M059J (cell line): ENCODE results near the gene CHD6. TPM values are rescaled to one million over a fixed set of nuclear protein-coding genes. Genes with fewer than 3 reads are reported as not detected.

Experiments used
- DNase-seq: peaks from one replicate; pipeline ENCODE4 v3.0.0-alpha.2; 2012; ENCODE audit warnings: low read depth
- total RNA-seq: library from RNA; depleted of rRNA; stranded (reverse); fragments of >200 nt; shearing (Covaris generic); gene quantifications from 2 replicates; pipeline ENCODE4 v1.2.3, GENCODE V29; 2014

CHD6 gene
- total RNA-seq, 1 experiment from 2014 or later: 25.6 TPM

- no peak for DNase-seq
Observed at GRCh38 chr20:41432746-41433145, 185.4 kb downstream of the CHD6 start.

GRCh38 chr20:41428285-41428684, 189.9 kb downstream of the CHD6 start:
- DNase-seq: peak; percentile 89

GRCh38 chr20:41427833-41428232, 190.3 kb downstream of the CHD6 start:
- DNase-seq: no peak

- no peak for DNase-seq
Observed at GRCh38 chr20:41426976-41427375, 191.2 kb downstream of the CHD6 start.

- no peak for DNase-seq
Observed at GRCh38 chr20:41426086-41426830, 191.9 kb downstream of the CHD6 start.

- DNase-seq: peak; percentile 38
Observed at GRCh38 chr20:41425180-41425884, 192.8 kb downstream of the CHD6 start.

- DNase-seq: no peak
Observed at GRCh38 chr20:41424546-41424945, 193.6 kb downstream of the CHD6 start.

- no peak for DNase-seq
Observed at GRCh38 chr20:41424011-41424410, 194.2 kb downstream of the CHD6 start.

- no peak for DNase-seq
Observed at GRCh38 chr20:41422953-41423352, 195.2 kb downstream of the CHD6 start.

GRCh38 chr20:41418739-41419293, 199.4 kb downstream of the CHD6 start:
- DNase-seq: no peak

- no peak for DNase-seq
Observed at GRCh38 chr20:41418031-41418430, 200.1 kb downstream of the CHD6 start.

GRCh38 chr20:41415191-41415590, 203.0 kb downstream of the CHD6 start:
- no peak for DNase-seq

GRCh38 chr20:41413169-41413568, 205.0 kb downstream of the CHD6 start:
- no peak for DNase-seq

- DNase-seq: no peak
Observed at GRCh38 chr20:41412324-41413120, 205.7 kb downstream of the CHD6 start.

- peak; percentile 27 for DNase-seq
Observed at GRCh38 chr20:41411391-41411847, 206.8 kb downstream of the CHD6 start.

- DNase-seq: peak; percentile 16
Observed at GRCh38 chr20:41408986-41409385, 209.2 kb downstream of the CHD6 start.

- peak; percentile 25 for DNase-seq
Observed at GRCh38 chr20:41408156-41408794, 209.9 kb downstream of the CHD6 start.

GRCh38 chr20:41407607-41408006, 210.6 kb downstream of the CHD6 start:
- no peak for DNase-seq

- DNase-seq: no peak
Observed at GRCh38 chr20:41406896-41407444, 211.2 kb downstream of the CHD6 start.

GRCh38 chr20:41406353-41406752, 211.8 kb downstream of the CHD6 start:
- no peak for DNase-seq

GRCh38 chr20:41405436-41405835, 212.7 kb downstream of the CHD6 start:
- no peak for DNase-seq
